ENCODE measurements around the gene INPP5D. TPM values are rescaled to one million over a fixed set of nuclear protein-coding genes. Genes with fewer than 3 reads are reported as not detected.

The INPP5D gene
- total and polyA plus RNA-seq, 2 of the 8 experiments (the other 6 are each of a cell fraction or from before 2014, with no cell fraction given), result 4.5 to 7.1 TPM

DNA sequence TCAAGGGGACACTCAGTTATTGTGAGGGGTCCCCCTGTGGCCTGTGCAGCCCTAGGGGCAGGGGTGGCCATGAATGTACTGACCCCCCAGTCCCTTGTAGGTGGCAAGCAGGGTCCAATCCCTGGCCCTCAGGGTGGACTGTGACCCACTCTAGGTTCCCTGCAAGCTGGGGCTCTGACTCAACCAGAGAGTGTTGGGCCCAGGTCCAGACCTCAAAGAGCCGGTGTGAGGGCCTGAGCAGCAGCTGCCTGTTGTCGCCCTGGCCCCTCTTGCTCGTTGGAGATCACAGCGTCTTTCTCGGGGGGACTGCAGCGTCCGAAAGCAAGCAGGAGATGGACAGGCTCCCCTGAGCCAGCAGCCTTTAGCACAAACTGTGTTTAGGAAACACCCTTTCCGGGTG, 124.5 kb downstream of the INPP5D start:
- H3K4me2 ChIP-seq (ENCODE audit: insufficient read depth in 1 of 2, low read depth in 2 of 2, low read length in 2 of 2), result no peak overlapping the region
- peaks cover 0 to 4% (median 0%) of the 10 kb centered on the region in 4 experiments; a peak in 2 of 7 replicates for H3K4me1 ChIP-seq (replicated peaks in 1 of 4; ENCODE audit: control insufficient read depth in 3 of 4, insufficient read depth in 4 of 4, low read length in 3 of 4)
- H3K79me1 ChIP-seq (ENCODE audit: low read depth, low read length), result no peaks in the 10 kb centered on the region
- H3K79me2 ChIP-seq (ENCODE audit: control insufficient read depth in 1 of 2, insufficient read depth in 2 of 2, low read length in 2 of 2), result no peaks in the 10 kb centered on the region
- peaks cover 0 to 7% (median 3%) of the 10 kb centered on the region in 4 experiments; a peak in 3 of 8 replicates for H3K36me3 ChIP-seq (ENCODE audit: control insufficient read depth in 2 of 4, insufficient read depth in 4 of 4, low read length in 3 of 4)
- H3K23ac ChIP-seq (ENCODE audit: insufficient read length), result no peak overlapping the region
- H2BK5ac ChIP-seq (ENCODE audit: low read depth, low read length), result no peak overlapping the region
- H3K9ac ChIP-seq (replicated peaks in 1 of 4; ENCODE audit: extremely low read depth in 1 of 4, low read depth in 3 of 4, low read length in 3 of 4), result no peak overlapping the region
- H3K4me3 ChIP-seq (ENCODE audit: extremely low read depth in 1 of 4, insufficient read depth in 2 of 4, low read depth in 3 of 4, low read length in 4 of 4), result no peak overlapping the region
- no peaks in the 10 kb centered on the region for H3K23me2 ChIP-seq (ENCODE audit: low read depth, low read length)
- no peak overlapping the region for H3K14ac ChIP-seq (ENCODE audit: insufficient read length)
- H3K9me3 ChIP-seq (ENCODE audit: insufficient read depth in 2 of 2, low read depth in 1 of 2, low read length in 1 of 2), result no peaks in the 10 kb centered on the region
- 83% methylated on average over 8 of the region's 8 CpGs; no CpG with 5 or more reads in 1 of the 2 experiments for WGBS, 2 experiments (ENCODE audit: extremely low coverage in 1 of 2, insufficient coverage in 1 of 2, insufficient read length in 1 of 2, insufficient replicate concordance in 2 of 2, low coverage in 1 of 2, low lambda C conversion rate in 2 of 2, missing lambda C conversion rate in 1 of 2)
- H2BK12ac ChIP-seq (ENCODE audit: low read depth, low read length), result no peak overlapping the region
- H4K91ac ChIP-seq (replicated peaks; ENCODE audit: insufficient read length, low read length), result no peak overlapping the region
- DNase-seq (ENCODE audit: low read depth in 1 of 2, low spot score in 2 of 2) (no peak), FAIRE-seq (no peak)
- no peak overlapping the region for H3K18ac ChIP-seq (ENCODE audit: extremely low read depth, low read length)
- H3K27ac ChIP-seq (ENCODE audit: low read depth, low read length), result no peak overlapping the region
- H2AFZ ChIP-seq (ENCODE audit: low read length), result no peak overlapping the region
- H2AK5ac ChIP-seq (ENCODE audit: low read depth, low read length), result no peak overlapping the region
- H3K4ac ChIP-seq (replicated peaks; ENCODE audit: insufficient read length, low read depth, low read length), result no peak overlapping the region
- H4K8ac ChIP-seq (ENCODE audit: extremely low read depth, insufficient read depth, low read length), result peak overlapping the region; percentile 71; the same call in 1 of the 2 replicates
- H3K27me3 ChIP-seq (replicated peaks in 1 of 4; ENCODE audit: control insufficient read depth in 3 of 4, extremely low read depth in 1 of 4, insufficient read depth in 3 of 4, low read length in 3 of 4), result no peaks in the 10 kb centered on the region
- H4K20me1 ChIP-seq (replicated peaks in 1 of 2; ENCODE audit: control insufficient read depth in 1 of 2, insufficient read depth in 2 of 2, low read length in 2 of 2), result no peaks in the 10 kb centered on the region
- H2BK20ac ChIP-seq (ENCODE audit: low read length), result no peak overlapping the region
- H3K56ac ChIP-seq (replicated peaks; ENCODE audit: insufficient read length, low read depth, low read length), result no peak overlapping the region
- POLR2A ChIA-PET (ENCODE audit: partially characterized antibody), result no interaction called here
- CTCF ChIA-PET (ENCODE audit: partially characterized antibody), result interaction anchor here (0.6 to 3.3 kb wide), 13 partner anchors 9 to 121 kb away, joined by 3 to 13 read pairs (median 4); no protein-coding TSS in a partner anchor
- no peak overlapping the region for H2BK15ac ChIP-seq (ENCODE audit: low read length)
- H2BK120ac ChIP-seq (replicated peaks; ENCODE audit: low read depth, low read length), result no peak overlapping the region
- no peak overlapping the region for H4K5ac ChIP-seq (ENCODE audit: insufficient read length, low read depth, low read length)
- no peak for TF ChIP-seq CBX8 (IDR thresholded peaks at IDR 0.05; ENCODE audit: borderline replicate concordance, low read depth, low read length)
- TF ChIP-seq, protein P1, sequence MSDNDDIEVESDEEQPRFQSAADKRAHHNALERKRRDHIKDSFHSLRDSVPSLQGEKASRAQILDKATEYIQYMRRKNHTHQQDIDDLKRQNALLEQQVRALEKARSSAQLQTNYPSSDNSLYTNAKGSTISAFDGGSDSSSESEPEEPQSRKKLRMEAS (IDR thresholded peaks at IDR 0.05), result no peak
- no peak for TF ChIP-seq NANOG (IDR thresholded peaks at IDR 0.05; ENCODE audit: insufficient read depth, low read depth, low read length, poor library complexity, severe bottlenecking)
- no peak for TF ChIP-seq RAD21 (IDR thresholded peaks at IDR 0.05 in 1 of 2, conservative IDR thresholded peaks at IDR 0.05 in 1 of 2; ENCODE audit: low read depth in 2 of 2, low read length in 2 of 2)
- TF ChIP-seq SIN3A (conservative IDR thresholded peaks at IDR 0.05 in 1 of 2, IDR thresholded peaks at IDR 0.05 in 1 of 2; ENCODE audit: low read depth in 1 of 2, low read length in 2 of 2), result no peak
- no peak for TF ChIP-seq JUN (IDR thresholded peaks at IDR 0.05; ENCODE audit: low read depth, low read length)
- TF ChIP-seq GABPA (IDR thresholded peaks at IDR 0.05; ENCODE audit: borderline replicate concordance, insufficient read depth, low read length), result no peak
- TF ChIP-seq TCF12 (IDR thresholded peaks at IDR 0.05; ENCODE audit: low read depth, low read length), result no peak
- TF ChIP-seq POLR2AphosphoS5 (IDR thresholded peaks at IDR 0.05; ENCODE audit: low read depth, low read length), result no peak
- no peak for TF ChIP-seq HDAC6 (IDR thresholded peaks at IDR 0.05; ENCODE audit: low read depth, low read length)
- TF ChIP-seq, protein P2, sequence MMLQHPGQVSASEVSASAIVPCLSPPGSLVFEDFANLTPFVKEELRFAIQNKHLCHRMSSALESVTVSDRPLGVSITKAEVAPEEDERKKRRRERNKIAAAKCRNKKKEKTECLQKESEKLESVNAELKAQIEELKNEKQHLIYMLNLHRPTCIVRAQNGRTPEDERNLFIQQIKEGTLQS (IDR thresholded peaks at IDR 0.05; ENCODE audit: insufficient read depth, low read depth, low read length), result no peak
- no peak for TF ChIP-seq EP300 (IDR thresholded peaks at IDR 0.05; ENCODE audit: borderline replicate concordance in 1 of 2, low read depth in 2 of 2, low read length in 2 of 2)
- no peak for TF ChIP-seq POLR2A (IDR thresholded peaks at IDR 0.05; ENCODE audit: control extremely low read depth in 1 of 2, low read depth in 2 of 2, low read length in 2 of 2)

Measured in H1 (cell line).